Esophagus squamous epithelium (tissue), 4 donors: ENCODE measurements around the gene LARGE1.

Experiments
- CTCF ChIP-seq, 6 experiments: fragments of 450-650 bp in 4 of 6; fragments of 200-600 bp in 2 of 6; sonication (generic) in 2 of 6; IDR thresholded peaks; one replicate each; pipeline ENCODE4 v1.5.1; 2016 to 2019; ENCODE audit warnings: antibody characterized with exemption in 6 of 6, mild to moderate bottlenecking in 4 of 6, moderate library complexity in 4 of 6
- POLR2A ChIP-seq, 4 donors: fragments of 450-650 bp; IDR thresholded peaks; one replicate each; pipeline ENCODE4 v1.6.1; 2017; ENCODE audit warnings: antibody characterized with exemption in 4 of 4, mild to moderate bottlenecking in 4 of 4, moderate library complexity in 3 of 4

GRCh38 chr22:33828302-33828701, 92.0 kb downstream of the LARGE1 start:
- TF ChIP-seq POLR2A (IDR thresholded peaks at IDR 0.05) (no peak), CTCF (IDR thresholded peaks at IDR 0.05) (no peak)
